Heart left ventricle (tissue), 13 donors: ENCODE data around the gene MACROD1.

Experiments used
- POLR2A ChIP-seq, 2 donors: fragments of 450-650 bp; IDR thresholded peaks; one replicate each; pipeline ENCODE4 v1.6.1; 2017; ENCODE audit warnings: antibody characterized with exemption in 2 of 2, mild to moderate bottlenecking in 2 of 2, moderate library complexity in 2 of 2
- TF ChIP-seq, protein P1 (sequence below), 12 donors: fragments of 200-600 bp; sonication (generic) in 4 of 12; IDR thresholded peaks; one replicate each; pipeline versions ENCODE4 v1.5.0 to v1.8.0; 2018 to 2022; ENCODE audit warnings: antibody characterized with exemption in 12 of 12, mild to moderate bottlenecking in 5 of 12
- donor health status: ischemic (EF 13 %, LVEDD 7.1; RV severe dilation, severe dysfunction).
- donor health status: DM: no; HTN: yes; CAD: no.
- donor health status: DM: no; HTN: no; CAD: no.
- donor health status: ischemic (EF 25% LVEDD 6.9; RV normal size, moderate dysfunction).
- donor health status: ischemic (EF 25% LVEDD 5.7; RV mildly dilated, moderate dysfunction).
- donor health status: ischemic (EF 35%, LVEDD 5.7; RV mildly dilated, moderate dysfunction).
- donor health status: nonischemic (EF 11% LVEDD 7.7; RV severe dilation, severe dysfunction).
- donor health status: DM: yes; HTN: yes; CAD: no.
- donor health status: PGD.
- donor health status: ischemic (EF 29% LVEDD 5.4; RV normal size, mild dysfunction).
- donor health status: nonischemic (EF 23%, LVEDD 6.1; RV moderate dilation, normal function).

GRCh38 chr11:64083398-64084080, 82.4 kb downstream of the MACROD1 start:
- TF ChIP-seq, protein P1, sequence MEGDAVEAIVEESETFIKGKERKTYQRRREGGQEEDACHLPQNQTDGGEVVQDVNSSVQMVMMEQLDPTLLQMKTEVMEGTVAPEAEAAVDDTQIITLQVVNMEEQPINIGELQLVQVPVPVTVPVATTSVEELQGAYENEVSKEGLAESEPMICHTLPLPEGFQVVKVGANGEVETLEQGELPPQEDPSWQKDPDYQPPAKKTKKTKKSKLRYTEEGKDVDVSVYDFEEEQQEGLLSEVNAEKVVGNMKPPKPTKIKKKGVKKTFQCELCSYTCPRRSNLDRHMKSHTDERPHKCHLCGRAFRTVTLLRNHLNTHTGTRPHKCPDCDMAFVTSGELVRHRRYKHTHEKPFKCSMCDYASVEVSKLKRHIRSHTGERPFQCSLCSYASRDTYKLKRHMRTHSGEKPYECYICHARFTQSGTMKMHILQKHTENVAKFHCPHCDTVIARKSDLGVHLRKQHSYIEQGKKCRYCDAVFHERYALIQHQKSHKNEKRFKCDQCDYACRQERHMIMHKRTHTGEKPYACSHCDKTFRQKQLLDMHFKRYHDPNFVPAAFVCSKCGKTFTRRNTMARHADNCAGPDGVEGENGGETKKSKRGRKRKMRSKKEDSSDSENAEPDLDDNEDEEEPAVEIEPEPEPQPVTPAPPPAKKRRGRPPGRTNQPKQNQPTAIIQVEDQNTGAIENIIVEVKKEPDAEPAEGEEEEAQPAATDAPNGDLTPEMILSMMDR (IDR thresholded peaks at IDR 0.05): no peak
- no peak for TF ChIP-seq POLR2A (IDR thresholded peaks at IDR 0.05)
